HG03565 (cell line): ENCODE measurements around the gene ZRANB1.
"Not testable (repeated sequence)": the region's sequence is repeated elsewhere in the genome, so short reads cannot be mapped to it uniquely, and the experiment has no call there.

Experiments used
- ATAC-seq: cut with Tn5 transposase; IDR thresholded peaks from one replicate; pipeline ENCODE4 v1.9.1; 2021; ENCODE audit warnings: mild to moderate bottlenecking, moderate library complexity; ENCODE audit not compliant: unreplicated experiment

ZRANB1 gene

GRCh38 chr10:124941823-124942222 lies at the start of gene ZRANB1:
TSS of gene ZRANB1 (plus strand) at chr10:124942123. CDS start at chr10:124942494, 371 bp downstream.
- no peak for ATAC-seq

- ATAC-seq = no peak
Measured at GRCh38 chr10:124892905-124893304, 49.0 kb upstream of the ZRANB1 start.

GRCh38 chr10:124894569-124895215 lies 47.2 kb upstream of the ZRANB1 start:
- ATAC-seq = no peak

- no peak for ATAC-seq
Measured at GRCh38 chr10:124896751-124897150, 45.2 kb upstream of the ZRANB1 start.

GRCh38 chr10:124898471-124898870 lies 43.5 kb upstream of the ZRANB1 start:
- no peak for ATAC-seq

- ATAC-seq = no peak
Measured at GRCh38 chr10:124899151-124899550, 42.8 kb upstream of the ZRANB1 start.

- no peak for ATAC-seq
Measured at GRCh38 chr10:124902462-124902861, 39.5 kb upstream of the ZRANB1 start.

GRCh38 chr10:124903111-124903510 lies 38.8 kb upstream of the ZRANB1 start:
- ATAC-seq = no peak

GRCh38 chr10:124904796-124905195 lies 37.1 kb upstream of the ZRANB1 start:
- no peak for ATAC-seq

GRCh38 chr10:124906551-124907001 lies 35.3 kb upstream of the ZRANB1 start:
- no peak for ATAC-seq

- no peak for ATAC-seq
Measured at GRCh38 chr10:124909563-124909962, 32.4 kb upstream of the ZRANB1 start.

- ATAC-seq = no peak
Measured at GRCh38 chr10:124911124-124912067, 30.5 kb upstream of the ZRANB1 start.

GRCh38 chr10:124912101-124912886 lies 29.6 kb upstream of the ZRANB1 start:
- ATAC-seq = no peak

GRCh38 chr10:124913167-124913566 lies 28.8 kb upstream of the ZRANB1 start:
- ATAC-seq = no peak

- not testable (repeated sequence) for ATAC-seq
Measured at GRCh38 chr10:124914398-124914797, 27.5 kb upstream of the ZRANB1 start.

- ATAC-seq = peak; percentile 1
Measured at GRCh38 chr10:124916098-124916584, 25.8 kb upstream of the ZRANB1 start.

GRCh38 chr10:124916585-124917427 lies 25.1 kb upstream of the ZRANB1 start:
- ATAC-seq = peak; percentile 87

- peak; percentile 3 for ATAC-seq
Measured at GRCh38 chr10:124917428-124918190, 24.3 kb upstream of the ZRANB1 start.

- ATAC-seq = no peak
Measured at GRCh38 chr10:124918191-124918830, 23.6 kb upstream of the ZRANB1 start.
